ENCODE data around the gene PRR33.

Gene PRR33

GRCh38 chr11:1927848-1928469 is 36.3 kb upstream of the PRR33 start:
- no peak for DNase-seq

DNA sequence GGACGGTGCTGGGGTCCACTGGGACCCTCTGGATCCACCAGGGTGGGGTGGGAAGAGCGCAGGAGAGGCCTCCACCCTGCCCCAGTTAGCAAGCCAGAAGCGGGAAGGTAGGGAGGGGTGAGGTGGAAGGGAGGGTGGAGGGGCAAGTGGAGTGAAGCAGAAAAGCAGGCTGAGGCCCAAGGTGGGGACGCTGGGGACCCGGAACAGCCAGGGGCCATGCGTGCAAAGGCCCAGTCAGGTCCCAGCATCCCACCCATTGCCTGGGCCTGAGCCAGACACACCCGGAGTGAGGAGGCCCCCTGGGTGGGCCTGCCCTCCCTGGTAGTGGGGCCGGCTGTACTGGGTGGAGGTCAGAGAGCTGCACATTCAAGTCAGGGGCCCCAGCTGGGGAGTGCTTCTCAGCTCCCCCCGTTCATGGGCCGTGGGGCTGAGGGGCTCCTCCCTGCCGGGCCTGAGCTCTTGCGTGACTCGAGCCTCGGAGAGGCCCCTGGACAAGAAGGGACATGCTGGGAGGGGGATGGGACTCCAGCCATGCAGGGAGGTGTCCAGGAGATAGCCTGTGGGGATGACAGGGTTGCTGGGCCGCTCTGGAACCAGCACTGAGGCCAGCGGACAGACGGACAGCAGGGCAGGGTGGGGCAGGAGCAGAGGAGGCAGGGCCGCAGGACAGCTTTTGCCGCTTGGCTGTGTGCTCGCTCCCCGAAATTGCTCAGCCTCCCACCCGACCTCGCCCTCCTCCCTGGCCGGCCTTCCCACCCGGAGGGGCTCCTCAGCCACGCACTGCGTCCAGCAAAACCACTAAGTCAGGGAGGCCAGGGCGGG is 35.5 kb upstream of the PRR33 start:
- DNase-seq: no peak

GRCh38 chr11:1926156-1927025 is 34.7 kb upstream of the PRR33 start:
- DNase-seq: no peak

DNA sequence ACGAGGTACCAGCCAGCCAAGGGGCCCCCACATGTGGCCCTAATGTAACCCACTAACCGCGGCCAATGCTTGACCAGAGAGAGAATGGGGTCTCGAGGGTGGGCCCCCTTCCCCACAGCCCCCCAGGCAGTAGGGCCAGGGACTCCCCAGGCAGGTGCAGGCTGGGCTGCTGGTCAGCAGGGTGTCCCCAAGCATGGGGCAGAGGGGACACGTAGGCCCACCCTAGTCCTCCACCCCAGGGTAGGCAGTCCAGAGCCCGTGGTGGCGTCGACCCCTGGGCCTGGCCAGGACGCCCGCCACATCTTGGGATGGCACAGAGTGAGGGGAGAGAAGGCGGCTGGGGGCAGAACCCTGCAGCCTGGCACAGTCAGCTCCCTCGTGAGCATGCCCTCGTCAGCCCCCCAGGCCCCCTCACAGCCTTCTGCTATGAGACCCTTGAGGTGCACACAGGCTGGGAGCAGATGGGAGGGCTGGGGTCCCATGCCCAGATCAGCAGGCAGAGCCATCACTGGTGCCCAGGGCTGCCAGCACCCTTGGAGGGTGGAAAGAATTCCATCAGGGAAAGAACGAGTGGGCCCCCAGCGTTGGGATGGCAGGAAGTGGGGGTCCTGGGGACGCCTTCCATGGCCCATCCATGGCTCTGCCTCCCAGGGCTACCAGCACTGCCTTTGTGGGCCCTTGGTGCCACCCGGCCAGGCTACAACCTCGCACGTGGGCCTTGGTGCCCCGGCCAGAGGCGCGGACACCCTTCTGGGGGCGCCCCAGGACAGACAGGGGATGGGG is 33.9 kb upstream of the PRR33 start:
- DNase-seq: no peak

DNA sequence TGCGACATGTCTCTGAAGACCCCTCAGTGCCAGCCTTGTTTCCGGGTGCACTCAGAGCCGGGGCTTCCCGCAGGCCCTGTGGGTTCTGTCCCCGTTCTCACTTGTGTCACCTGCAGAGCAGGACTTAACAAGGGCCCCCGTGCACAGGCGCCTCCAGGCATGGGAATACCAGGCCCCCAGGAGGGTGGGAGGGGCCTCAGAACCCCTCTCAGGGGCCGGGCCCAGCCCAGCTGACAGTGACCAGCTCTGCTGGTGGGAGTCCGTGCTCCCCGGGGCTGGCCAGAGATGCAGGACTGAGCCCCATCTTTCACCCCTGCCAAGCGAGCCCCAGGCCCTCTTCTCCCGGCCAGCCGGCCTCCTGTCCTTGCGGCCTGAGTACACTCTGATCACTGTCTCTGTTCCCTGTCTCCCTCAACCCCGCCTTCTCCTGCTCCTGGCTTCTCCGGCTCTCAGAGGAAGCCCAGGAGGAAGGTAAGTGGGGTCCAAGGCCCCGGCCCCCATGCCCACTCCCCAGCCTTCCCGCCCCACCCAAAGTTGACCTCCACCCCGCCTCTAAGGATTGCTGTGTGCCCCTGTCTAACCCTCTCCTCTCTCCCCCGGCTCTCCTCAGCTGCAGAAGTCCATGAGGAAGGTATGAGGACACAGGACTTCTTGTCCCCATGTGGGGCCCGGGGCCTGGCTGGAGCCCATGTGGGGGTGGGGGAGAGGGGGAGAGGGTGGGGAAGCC is 33.1 kb upstream of the PRR33 start:
- no peak for DNase-seq

DNA sequence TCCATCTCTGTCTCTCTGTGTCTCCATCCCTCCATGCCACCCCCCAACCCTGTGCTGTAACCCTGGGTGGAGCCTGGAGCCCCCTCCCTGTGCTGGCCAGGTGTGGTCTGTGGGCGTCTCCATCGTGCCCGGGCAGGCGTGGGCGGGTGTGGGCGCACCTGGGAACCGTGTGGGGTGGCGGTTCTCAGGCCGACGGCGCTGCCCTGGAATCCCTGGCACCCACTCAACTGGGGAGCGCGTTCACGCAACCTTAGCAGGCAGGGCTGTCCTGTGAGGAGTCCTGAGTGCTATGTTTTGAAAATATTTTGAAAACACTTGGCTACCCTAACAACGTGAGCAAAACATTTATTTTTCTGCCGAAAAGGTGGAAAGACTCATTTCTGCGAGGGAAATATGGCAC is 32.5 kb upstream of the PRR33 start:
- DNase-seq: no peak

- no peak for DNase-seq
Observed at GRCh38 chr11:1923201-1923956, 31.7 kb upstream of the PRR33 start.

DNA sequence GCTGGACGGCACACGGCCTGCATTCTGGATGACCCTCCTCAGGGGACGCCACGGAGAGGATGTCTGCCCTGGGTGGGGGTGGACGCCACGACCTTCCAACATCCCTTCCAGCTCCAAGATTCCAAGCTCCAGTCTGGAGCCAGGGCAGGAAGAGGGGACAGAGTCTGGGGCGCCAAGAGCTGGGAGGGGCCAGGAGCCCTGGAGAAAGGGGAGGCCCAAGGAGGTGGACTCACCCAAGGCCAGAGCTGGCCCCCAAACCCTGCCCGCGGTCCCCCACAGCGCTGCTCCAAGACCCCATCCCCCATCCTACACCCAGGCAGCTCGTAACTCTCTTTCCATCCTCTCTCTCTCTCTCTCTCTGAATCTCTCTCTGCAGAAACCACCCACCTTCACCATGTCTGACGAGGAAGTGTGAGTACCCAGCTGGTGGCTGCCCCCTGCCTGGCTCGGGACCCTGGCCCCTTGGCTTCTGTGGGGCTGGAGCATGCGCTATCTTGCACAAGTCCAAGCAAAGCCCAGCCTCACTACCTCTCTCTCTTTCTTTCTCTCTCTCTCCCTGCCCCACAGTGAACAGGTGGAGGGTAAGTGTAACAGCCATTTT is 30.9 kb upstream of the PRR33 start:
- DNase-seq: no peak

- DNase-seq: no peak
Observed at GRCh38 chr11:1921574-1922141, 30.0 kb upstream of the PRR33 start.

DNA sequence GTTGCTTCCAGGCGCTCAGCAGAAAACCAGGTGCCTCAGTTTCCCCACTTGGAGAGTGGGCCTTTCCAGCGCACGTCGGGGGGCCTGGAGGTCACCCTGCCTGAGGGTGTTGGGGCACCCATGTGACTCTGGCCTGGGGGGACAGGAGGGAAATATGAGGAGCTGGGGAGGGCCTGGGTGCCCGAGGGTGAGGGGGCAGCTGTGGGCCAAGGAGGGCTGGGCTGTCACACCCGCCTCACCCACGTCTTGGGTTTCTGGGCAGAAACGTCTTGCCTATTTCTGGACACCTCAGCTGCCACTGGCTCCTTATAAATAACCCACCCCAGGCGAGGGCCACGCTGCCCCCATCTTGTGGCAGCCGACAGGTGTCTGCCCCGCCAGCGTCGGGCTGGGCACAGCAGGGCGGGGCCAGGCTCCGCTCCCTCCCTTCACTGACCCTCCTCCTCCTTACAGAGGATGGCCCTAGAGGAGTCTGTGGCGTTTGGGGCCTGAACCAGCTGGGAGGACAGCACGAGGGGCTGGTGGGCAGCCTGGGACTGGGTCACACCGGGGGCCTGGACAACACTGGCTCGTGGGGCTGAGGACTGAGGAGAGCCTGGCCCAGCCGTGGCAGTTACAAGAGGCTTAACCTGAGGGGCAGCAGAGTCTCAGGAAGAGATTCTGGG is 29.3 kb upstream of the PRR33 start:
- no peak for DNase-seq

DNA sequence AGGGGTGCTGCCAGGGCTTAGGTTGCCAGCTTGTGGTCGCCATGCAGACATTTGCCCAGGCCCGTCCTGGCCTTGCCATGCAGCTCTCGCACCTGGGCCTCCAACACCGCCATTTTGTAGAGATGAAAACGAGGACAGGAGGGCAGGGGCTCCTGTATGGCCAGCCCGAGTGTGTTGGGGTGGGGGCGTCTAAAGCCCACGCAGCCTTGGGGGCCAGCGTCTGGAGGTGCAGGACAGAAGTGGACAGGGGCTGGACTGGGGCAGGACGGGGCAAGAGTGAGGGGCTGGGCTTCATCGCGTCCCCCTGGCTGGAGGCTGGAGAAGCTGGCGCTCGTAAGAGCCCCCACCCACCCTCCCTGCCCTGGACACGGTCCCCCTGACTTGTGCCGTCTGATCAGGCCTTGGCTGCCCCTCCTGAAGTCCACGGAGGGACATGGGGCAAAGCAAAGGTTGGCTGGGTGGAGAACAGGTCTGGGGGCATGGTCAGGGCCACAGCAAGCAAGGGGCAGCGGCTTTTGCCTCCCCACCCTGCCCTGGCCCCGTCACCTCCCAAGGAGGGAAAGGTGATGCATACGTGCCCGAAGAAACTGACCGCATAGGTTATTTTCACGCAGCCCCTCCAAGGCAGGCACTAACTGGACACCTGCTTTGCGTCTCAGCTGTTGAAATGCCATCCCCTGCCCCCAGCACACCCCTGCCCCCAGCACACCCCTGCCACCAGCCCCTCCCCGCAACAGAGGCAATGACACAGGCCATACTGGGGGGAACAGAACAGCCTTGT is 28.6 kb upstream of the PRR33 start:
- DNase-seq: no peak

GRCh38 chr11:1919391-1920127 is 27.9 kb upstream of the PRR33 start, which contains the start of gene TNNT3:
TSS of gene TNNT3 (plus strand) at chr11:1919703. CDS start at chr11:1922875, 3,172 bp downstream.
- DNase-seq: no peak

DNA sequence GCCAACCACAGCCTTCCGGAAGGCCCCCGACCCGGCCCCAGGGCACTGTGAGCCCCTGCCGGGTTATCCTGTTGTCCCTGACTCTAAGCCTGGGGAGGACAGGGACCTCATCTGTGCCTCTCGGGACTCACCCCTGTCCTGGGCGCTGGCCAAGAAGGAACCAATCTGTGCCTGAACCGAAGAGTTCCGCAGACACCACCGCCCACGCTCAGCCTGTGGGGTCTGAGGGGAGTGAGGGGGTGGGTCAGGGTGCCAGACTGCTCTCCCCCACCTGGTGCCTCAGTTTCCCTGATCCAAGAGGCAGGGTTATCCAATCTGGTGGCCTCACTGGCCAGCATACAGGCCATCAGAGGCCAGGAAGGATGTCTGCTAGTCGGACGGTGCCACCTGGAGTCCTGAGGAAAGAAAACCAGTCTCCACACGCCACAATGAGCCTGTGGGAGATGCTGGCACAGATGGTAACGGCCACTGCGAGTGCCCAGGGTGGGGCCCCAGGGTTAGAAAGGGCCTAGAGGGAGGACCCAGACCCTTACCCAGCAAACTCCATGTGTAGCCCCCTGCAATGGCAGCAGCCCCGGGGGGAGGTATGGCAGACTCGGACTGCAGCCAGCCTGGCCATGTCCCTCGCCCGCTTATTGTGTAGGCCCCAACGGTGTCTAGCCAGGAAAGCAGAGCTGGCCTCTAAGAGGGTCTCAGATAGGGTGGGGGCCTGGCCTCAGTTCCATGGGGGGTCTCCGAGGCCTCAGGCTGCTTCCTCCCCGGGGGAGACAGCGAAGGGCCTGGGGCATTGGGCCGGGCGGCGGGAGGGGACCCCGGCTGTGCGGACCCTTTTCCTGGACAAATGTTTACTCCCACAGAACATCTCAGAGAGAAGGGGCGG is 27.0 kb upstream of the PRR33 start:
- DNase-seq: no peak

DNA sequence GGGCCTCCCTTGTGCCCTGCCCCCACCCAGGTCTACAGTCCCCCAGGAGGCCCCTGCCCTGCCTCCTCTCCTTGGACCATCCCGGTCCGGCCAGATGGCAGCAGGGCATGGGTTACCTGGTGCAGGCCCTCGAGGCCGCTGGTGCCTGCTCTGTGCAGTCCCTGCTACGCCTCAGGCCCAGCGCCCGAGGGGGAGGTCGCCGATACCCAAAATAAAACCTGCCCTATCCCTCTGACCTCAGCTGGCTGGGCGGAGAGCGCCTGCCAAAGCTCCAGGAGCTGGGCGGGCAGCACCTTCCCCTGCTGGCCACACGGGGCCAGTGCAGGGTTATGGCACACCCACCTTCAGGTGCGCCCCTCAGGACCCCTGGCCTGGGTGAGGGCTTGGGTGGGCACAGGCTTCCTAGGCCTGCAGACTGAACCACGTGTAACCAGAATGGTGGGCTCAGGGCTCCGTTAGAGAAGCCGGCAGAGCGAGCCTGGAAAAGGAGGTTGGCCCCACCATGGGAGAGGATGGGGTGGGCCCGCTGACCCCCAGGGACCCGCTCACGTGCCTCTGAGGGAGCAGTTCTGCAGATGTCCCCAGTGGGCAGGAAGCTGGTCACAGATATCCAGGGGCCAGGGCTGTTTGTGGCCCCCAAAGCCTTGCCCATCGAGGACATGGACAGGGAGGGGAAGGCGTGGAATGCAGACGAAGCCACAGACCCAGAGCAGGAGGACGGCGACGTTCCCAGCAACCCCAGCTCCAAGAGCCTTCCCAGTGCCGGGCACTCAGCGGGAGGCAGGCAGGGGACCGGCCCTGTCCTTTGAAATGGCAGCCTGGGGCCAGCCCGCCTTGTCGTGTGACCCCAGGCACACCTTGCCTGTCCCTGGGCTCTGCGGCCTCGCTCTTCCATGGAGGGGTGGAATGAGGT is 26.1 kb upstream of the PRR33 start:
- no peak for DNase-seq

- no peak for DNase-seq
Observed at GRCh38 chr11:1916986-1917522, 25.4 kb upstream of the PRR33 start.

Data from SHP77 treated with DMSO at 0.1 percent for 48 hours (cell line).